ENCODE results near the gene WHRN. TPM values are rescaled to one million over a fixed set of nuclear protein-coding genes. Genes with fewer than 3 reads are reported as not detected.

The WHRN gene
- polyA plus RNA-seq, 1 donor (not counting 4 experiments of a cell fraction or from before 2014, with no cell fraction given) = 1.2 TPM

- TF ChIP-seq, protein P1, sequence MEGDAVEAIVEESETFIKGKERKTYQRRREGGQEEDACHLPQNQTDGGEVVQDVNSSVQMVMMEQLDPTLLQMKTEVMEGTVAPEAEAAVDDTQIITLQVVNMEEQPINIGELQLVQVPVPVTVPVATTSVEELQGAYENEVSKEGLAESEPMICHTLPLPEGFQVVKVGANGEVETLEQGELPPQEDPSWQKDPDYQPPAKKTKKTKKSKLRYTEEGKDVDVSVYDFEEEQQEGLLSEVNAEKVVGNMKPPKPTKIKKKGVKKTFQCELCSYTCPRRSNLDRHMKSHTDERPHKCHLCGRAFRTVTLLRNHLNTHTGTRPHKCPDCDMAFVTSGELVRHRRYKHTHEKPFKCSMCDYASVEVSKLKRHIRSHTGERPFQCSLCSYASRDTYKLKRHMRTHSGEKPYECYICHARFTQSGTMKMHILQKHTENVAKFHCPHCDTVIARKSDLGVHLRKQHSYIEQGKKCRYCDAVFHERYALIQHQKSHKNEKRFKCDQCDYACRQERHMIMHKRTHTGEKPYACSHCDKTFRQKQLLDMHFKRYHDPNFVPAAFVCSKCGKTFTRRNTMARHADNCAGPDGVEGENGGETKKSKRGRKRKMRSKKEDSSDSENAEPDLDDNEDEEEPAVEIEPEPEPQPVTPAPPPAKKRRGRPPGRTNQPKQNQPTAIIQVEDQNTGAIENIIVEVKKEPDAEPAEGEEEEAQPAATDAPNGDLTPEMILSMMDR (optimal IDR thresholded peaks at IDR 0.05 in 1 of 3, IDR thresholded peaks at IDR 0.05 in 1 of 3, conservative IDR thresholded peaks at IDR 0.05 in 1 of 3; ENCODE audit: extremely low read depth in 1 of 3, insufficient read depth in 2 of 3, low read length in 3 of 3) = no peak
- TF ChIP-seq EZH2 (IDR thresholded peaks at IDR 0.05; ENCODE audit: low read length) = no peak
- dilution Hi-C loops (cut with MboI; ENCODE audit: extremely low pct_ligation_motif_present, low sequenced_read_pairs) = no loop called here
- Histone ChIP-seq H3K4me1 (ENCODE audit: control insufficient read depth, extremely low read depth, insufficient read depth, low read length) (no peaks in the 10 kb centered on the region), H3K36me3 (ENCODE audit: control insufficient read depth in 2 of 2, extremely low read depth in 1 of 2, insufficient read depth in 2 of 2, low read length in 2 of 2) (peaks cover under 1 to 5% of the 10 kb centered on the region in 2 experiments), H3K27me3 (ENCODE audit: control insufficient read depth, extremely low read depth, insufficient read depth, low read length) (no peaks in the 10 kb centered on the region), H3K79me2 (ENCODE audit: control insufficient read depth, insufficient read depth, low read length) (no peaks in the 10 kb centered on the region), H4K20me1 (ENCODE audit: control insufficient read depth, extremely low read depth, insufficient read depth, low read length) (no peaks in the 10 kb centered on the region), H3K27ac (ENCODE audit: control insufficient read depth, insufficient read depth, low read length) (no peak overlapping the region), H3K4me2 (ENCODE audit: control insufficient read depth, extremely low read depth, insufficient read depth, low read depth, low read length) (no peak overlapping the region), H3K9me1 (ENCODE audit: control insufficient read depth, extremely low read depth, insufficient read depth, low read length) (no peaks in the 10 kb centered on the region), H3K9ac (ENCODE audit: control insufficient read depth, extremely low read depth, insufficient read depth, low read length) (no peak overlapping the region), H3K9me3 (ENCODE audit: control insufficient read depth, low read depth, low read length) (no peaks in the 10 kb centered on the region), H2AFZ (ENCODE audit: control insufficient read depth, low read length) (no peak overlapping the region), H3K4me3 (ENCODE audit: control insufficient read depth in 2 of 3, extremely low read depth in 1 of 3, insufficient read depth in 2 of 3, low read depth in 1 of 3, low read length in 3 of 3) (no peak overlapping the region)
- FAIRE-seq = no peak
- DNase-seq (ENCODE audit: low read depth, low spot score) = no peak
These were observed 142.9 kb downstream of the WHRN start for GRCh38 chr9:114362394-114362793.

GRCh38 chr9:114361542-114361941 is 143.7 kb downstream of the WHRN start:
- no peak overlapping the region for H2AFZ ChIP-seq (ENCODE audit: control insufficient read depth, low read length)
- H4K20me1 ChIP-seq (ENCODE audit: control insufficient read depth, extremely low read depth, insufficient read depth, low read length) = no peaks in the 10 kb centered on the region
- H3K9me3 ChIP-seq (ENCODE audit: control insufficient read depth, low read depth, low read length) = no peaks in the 10 kb centered on the region
- no peak overlapping the region for H3K27ac ChIP-seq (ENCODE audit: control insufficient read depth, insufficient read depth, low read length)
- FAIRE-seq (no peak), DNase-seq (ENCODE audit: low read depth, low spot score) (no peak)
- no peak overlapping the region for H3K9ac ChIP-seq (ENCODE audit: control insufficient read depth, extremely low read depth, insufficient read depth, low read length)
- no peak overlapping the region for H3K4me2 ChIP-seq (ENCODE audit: control insufficient read depth, extremely low read depth, insufficient read depth, low read depth, low read length)
- no peak overlapping the region for H3K4me3 ChIP-seq (ENCODE audit: control insufficient read depth in 2 of 3, extremely low read depth in 1 of 3, insufficient read depth in 2 of 3, low read depth in 1 of 3, low read length in 3 of 3)
- H3K27me3 ChIP-seq (ENCODE audit: control insufficient read depth, extremely low read depth, insufficient read depth, low read length) = no peaks in the 10 kb centered on the region
- no peaks in the 10 kb centered on the region for H3K9me1 ChIP-seq (ENCODE audit: control insufficient read depth, extremely low read depth, insufficient read depth, low read length)
- TF ChIP-seq, protein P1 (optimal IDR thresholded peaks at IDR 0.05 in 1 of 3, IDR thresholded peaks at IDR 0.05 in 1 of 3, conservative IDR thresholded peaks at IDR 0.05 in 1 of 3; ENCODE audit: extremely low read depth in 1 of 3, insufficient read depth in 2 of 3, low read length in 3 of 3) = no peak
- TF ChIP-seq EZH2 (IDR thresholded peaks at IDR 0.05; ENCODE audit: low read length) = no peak
- no peaks in the 10 kb centered on the region for H3K4me1 ChIP-seq (ENCODE audit: control insufficient read depth, extremely low read depth, insufficient read depth, low read length)
- no peaks in the 10 kb centered on the region for H3K79me2 ChIP-seq (ENCODE audit: control insufficient read depth, insufficient read depth, low read length)
- dilution Hi-C loops (cut with MboI; ENCODE audit: extremely low pct_ligation_motif_present, low sequenced_read_pairs) = no loop called here
- H3K36me3 ChIP-seq (ENCODE audit: control insufficient read depth in 2 of 2, extremely low read depth in 1 of 2, insufficient read depth in 2 of 2, low read length in 2 of 2) = peaks cover 3 to 8% of the 10 kb centered on the region in 2 experiments

Measured in keratinocyte (primary cell).